ENCODE results near the gene MUC3A. TPM values are rescaled to one million over a fixed set of nuclear protein-coding genes. Genes with fewer than 3 reads are reported as not detected.

MUC3A gene
- total and polyA plus RNA-seq, 10 of the 15 experiments (the other 5 are each of a cell fraction or from before 2014, with no cell fraction given) = 0.07 to 0.10 TPM; not detected in 8

GRCh38 chr7:101017064-101017777 lies 67.9 kb downstream of the MUC3A start (continued):
- TF ChIP-seq, protein P1, sequence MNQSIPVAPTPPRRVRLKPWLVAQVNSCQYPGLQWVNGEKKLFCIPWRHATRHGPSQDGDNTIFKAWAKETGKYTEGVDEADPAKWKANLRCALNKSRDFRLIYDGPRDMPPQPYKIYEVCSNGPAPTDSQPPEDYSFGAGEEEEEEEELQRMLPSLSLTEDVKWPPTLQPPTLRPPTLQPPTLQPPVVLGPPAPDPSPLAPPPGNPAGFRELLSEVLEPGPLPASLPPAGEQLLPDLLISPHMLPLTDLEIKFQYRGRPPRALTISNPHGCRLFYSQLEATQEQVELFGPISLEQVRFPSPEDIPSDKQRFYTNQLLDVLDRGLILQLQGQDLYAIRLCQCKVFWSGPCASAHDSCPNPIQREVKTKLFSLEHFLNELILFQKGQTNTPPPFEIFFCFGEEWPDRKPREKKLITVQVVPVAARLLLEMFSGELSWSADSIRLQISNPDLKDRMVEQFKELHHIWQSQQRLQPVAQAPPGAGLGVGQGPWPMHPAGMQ (IDR thresholded peaks at IDR 0.05; ENCODE audit: borderline replicate concordance) = no peak
- peak; percentile 51; the same call in 1 of the 2 replicates for TF ChIP-seq TAF1 (IDR thresholded peaks at IDR 0.05; ENCODE audit: borderline replicate concordance, low read depth, low read length)
- TF ChIP-seq EED (IDR thresholded peaks at IDR 0.05; ENCODE audit: low read depth) = peak; percentile 82
- TF ChIP-seq YY1 (IDR thresholded peaks at IDR 0.05; ENCODE audit: low read depth, low read length) = no peak
- TF ChIP-seq EGR1 (IDR thresholded peaks at IDR 0.05; ENCODE audit: borderline replicate concordance in 1 of 2, low read depth in 2 of 2, low read length in 2 of 2) = peak in 1 of 2 experiments; percentile 58; a peak in 1 of 3 replicates
- peak; percentile 33; the same call in 1 of the 3 replicates for TF ChIP-seq POU2F2 (IDR thresholded peaks at IDR 0.05; ENCODE audit: borderline replicate concordance, low read depth, low read length)
- TF ChIP-seq IKZF2 (IDR thresholded peaks at IDR 0.05) = peak; percentile 65 to 75; a peak in 3 of 4 replicates
- TF ChIP-seq SIX5 (IDR thresholded peaks at IDR 0.05; ENCODE audit: low read depth, low read length, severe bottlenecking) = peak; percentile 3
- TF ChIP-seq ZSCAN29 (IDR thresholded peaks at IDR 0.05) = no peak
- 0 out of 2 replicates have a peak, but pooled peaks have one; percentile 42 for TF ChIP-seq LARP7 (IDR thresholded peaks at IDR 0.05)
- TF ChIP-seq CBX5 (IDR thresholded peaks at IDR 0.05; ENCODE audit: low read depth) = no peak
- peak; percentile 51; the same call in 1 of the 2 replicates for TF ChIP-seq BCL11A (IDR thresholded peaks at IDR 0.05; ENCODE audit: low read depth, low read length)
- no peak for TF ChIP-seq CBX3 (IDR thresholded peaks at IDR 0.05; ENCODE audit: borderline replicate concordance, low read depth)
- peak; percentile 93 for TF ChIP-seq RFX5 (IDR thresholded peaks at IDR 0.05; ENCODE audit: low read depth, low read length)
- no peak for TF ChIP-seq NR2C1 (IDR thresholded peaks at IDR 0.05)
- TF ChIP-seq ESRRA (IDR thresholded peaks at IDR 0.05; ENCODE audit: low read length) = no peak
- TF ChIP-seq, protein P2, sequence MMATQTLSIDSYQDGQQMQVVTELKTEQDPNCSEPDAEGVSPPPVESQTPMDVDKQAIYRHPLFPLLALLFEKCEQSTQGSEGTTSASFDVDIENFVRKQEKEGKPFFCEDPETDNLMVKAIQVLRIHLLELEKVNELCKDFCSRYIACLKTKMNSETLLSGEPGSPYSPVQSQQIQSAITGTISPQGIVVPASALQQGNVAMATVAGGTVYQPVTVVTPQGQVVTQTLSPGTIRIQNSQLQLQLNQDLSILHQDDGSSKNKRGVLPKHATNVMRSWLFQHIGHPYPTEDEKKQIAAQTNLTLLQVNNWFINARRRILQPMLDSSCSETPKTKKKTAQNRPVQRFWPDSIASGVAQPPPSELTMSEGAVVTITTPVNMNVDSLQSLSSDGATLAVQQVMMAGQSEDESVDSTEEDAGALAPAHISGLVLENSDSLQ (IDR thresholded peaks at IDR 0.05) = peak; percentile 72
- peak; percentile 81; the same call in 1 of the 2 replicates for TF ChIP-seq RB1 (IDR thresholded peaks at IDR 0.05; ENCODE audit: borderline replicate concordance)
- 0 out of 2 replicates have a peak, but pooled peaks have one; percentile 12 for TF ChIP-seq MEF2A (IDR thresholded peaks at IDR 0.05; ENCODE audit: insufficient read depth, low read depth, low read length)
- no peak for TF ChIP-seq MYC (IDR thresholded peaks at IDR 0.05; ENCODE audit: insufficient read depth, insufficient read length, insufficient replicate concordance, low read length, severe bottlenecking)
- TF ChIP-seq CUX1 (IDR thresholded peaks at IDR 0.05; ENCODE audit: insufficient replicate concordance, low read depth, low read length) = peak; percentile 31
- TF ChIP-seq ETV6 (conservative IDR thresholded peaks at IDR 0.05 in 1 of 2, IDR thresholded peaks at IDR 0.05 in 1 of 2; ENCODE audit: borderline replicate concordance in 1 of 2, low read depth in 1 of 2) = peak in 1 of 2 experiments; percentile 46; a peak in 1 of 4 replicates
- 0 out of 2 replicates have a peak, but pooled peaks have one; percentile 24 for TF ChIP-seq IRF4 (IDR thresholded peaks at IDR 0.05; ENCODE audit: low read depth, low read length)
